DOHH2 (cell line): Measurements from ENCODE around the gene UQCC5.

Experiments
- EZH2phosphoT487 ChIP-seq: fragments of 200-600 bp; sonication (generic); IDR thresholded peaks from 2 replicates; pipeline ENCODE4 v1.6.1; 2017; ENCODE audit warnings: borderline replicate concordance, mild to moderate bottlenecking, antibody characterized with exemption, low read length, moderate library complexity, mixed read lengths
- TF ChIP-seq, protein P1 (sequence below): fragments of 200-600 bp; sonication (generic); IDR thresholded peaks from one replicate; pipeline ENCODE4 v1.5.1; 2014; ENCODE audit warnings: antibody characterized with exemption, mild to moderate bottlenecking, low read depth, low read length; ENCODE audit not compliant: poor library complexity, severe bottlenecking

DNA sequence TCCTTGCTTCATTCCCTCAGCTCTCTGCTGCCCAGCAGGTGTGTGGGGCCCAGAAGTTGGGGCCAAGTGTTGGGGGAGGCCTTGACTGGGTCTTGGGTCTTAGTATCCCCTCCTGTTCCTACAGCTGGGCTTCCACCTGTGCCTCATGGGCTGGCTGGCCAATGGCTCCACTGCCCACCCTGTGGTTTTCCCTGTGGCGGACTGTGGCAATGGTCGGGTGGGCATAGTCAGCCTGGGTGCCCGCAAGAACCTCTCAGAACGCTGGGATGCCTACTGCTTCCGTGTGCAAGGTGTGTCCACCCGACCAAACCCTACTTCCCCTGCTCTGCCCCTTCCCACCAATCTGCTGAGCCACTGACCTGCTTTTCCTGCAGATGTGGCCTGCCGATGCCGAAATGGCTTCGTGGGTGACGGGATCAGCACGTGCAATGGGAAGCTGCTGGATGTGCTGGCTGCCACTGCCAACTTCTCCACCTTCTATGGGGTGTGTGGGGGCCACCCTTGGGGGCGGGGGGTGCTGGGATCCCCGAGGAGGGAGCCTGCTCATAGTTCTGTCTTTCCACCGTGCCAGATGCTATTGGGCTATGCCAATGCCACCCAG, 13.7 kb upstream of the UQCC5 start:
- TF ChIP-seq, protein P1, sequence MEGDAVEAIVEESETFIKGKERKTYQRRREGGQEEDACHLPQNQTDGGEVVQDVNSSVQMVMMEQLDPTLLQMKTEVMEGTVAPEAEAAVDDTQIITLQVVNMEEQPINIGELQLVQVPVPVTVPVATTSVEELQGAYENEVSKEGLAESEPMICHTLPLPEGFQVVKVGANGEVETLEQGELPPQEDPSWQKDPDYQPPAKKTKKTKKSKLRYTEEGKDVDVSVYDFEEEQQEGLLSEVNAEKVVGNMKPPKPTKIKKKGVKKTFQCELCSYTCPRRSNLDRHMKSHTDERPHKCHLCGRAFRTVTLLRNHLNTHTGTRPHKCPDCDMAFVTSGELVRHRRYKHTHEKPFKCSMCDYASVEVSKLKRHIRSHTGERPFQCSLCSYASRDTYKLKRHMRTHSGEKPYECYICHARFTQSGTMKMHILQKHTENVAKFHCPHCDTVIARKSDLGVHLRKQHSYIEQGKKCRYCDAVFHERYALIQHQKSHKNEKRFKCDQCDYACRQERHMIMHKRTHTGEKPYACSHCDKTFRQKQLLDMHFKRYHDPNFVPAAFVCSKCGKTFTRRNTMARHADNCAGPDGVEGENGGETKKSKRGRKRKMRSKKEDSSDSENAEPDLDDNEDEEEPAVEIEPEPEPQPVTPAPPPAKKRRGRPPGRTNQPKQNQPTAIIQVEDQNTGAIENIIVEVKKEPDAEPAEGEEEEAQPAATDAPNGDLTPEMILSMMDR = no peak
- TF ChIP-seq EZH2phosphoT487 = no peak
